OCI-LY1 (cell line): ENCODE data around the gene GNAO1.

Experiments
- H2AFZ ChIP-seq: fragments of 200-600 bp; sonication (generic), shearing (Covaris generic); 2 replicates; pipeline ENCODE4 v1.6.0; 2014; ENCODE audit warnings: antibody characterized with exemption, mild to moderate bottlenecking, low read length
- H3F3A ChIP-seq: fragments of 200-600 bp; sonication (generic), shearing (Covaris generic); 2 replicates; pipeline ENCODE4 v1.6.0; 2014; ENCODE audit warnings: mild to moderate bottlenecking, antibody characterized with exemption, low read length, moderate library complexity; ENCODE audit not compliant: insufficient read depth
- H3K27ac ChIP-seq: fragments of 200-600 bp; sonication (generic); 2 replicates; pipeline ENCODE4 v1.5.1; 2014; ENCODE audit warnings: low read length, mixed run types, mild to moderate bottlenecking, low read depth; ENCODE audit not compliant: poor library complexity, severe bottlenecking
- H3K27me3 ChIP-seq: fragments of 200-600 bp; sonication (generic); 2 replicates; pipeline ENCODE4 v1.6.0; 2014; ENCODE audit warnings: antibody characterized with exemption, mild to moderate bottlenecking, low read length, moderate library complexity; ENCODE audit not compliant: insufficient read depth
- H3K36me3 ChIP-seq: fragments of 200-600 bp; sonication (generic); 2 replicates; pipeline ENCODE4 v1.6.1; 2014; ENCODE audit warnings: mild to moderate bottlenecking, antibody characterized with exemption, low read length, moderate library complexity, mixed read lengths; ENCODE audit not compliant: insufficient read depth
- H3K4me1 ChIP-seq: fragments of 200-600 bp; sonication (generic); 2 replicates; pipeline ENCODE4 v1.5.1; 2014; ENCODE audit warnings: mild to moderate bottlenecking, low read length, moderate library complexity; ENCODE audit not compliant: insufficient read depth, severe bottlenecking
- H3K4me2 ChIP-seq: fragments of 200-600 bp; sonication (generic), shearing (Covaris generic); 2 replicates; pipeline ENCODE4 v1.6.1; 2014; ENCODE audit warnings: low read length
- H3K4me3 ChIP-seq: fragments of 200-600 bp; sonication (generic); 2 replicates; pipeline ENCODE4 v1.5.1; 2014; ENCODE audit warnings: low read length, low read depth, mild to moderate bottlenecking, mixed read lengths; ENCODE audit not compliant: poor library complexity, severe bottlenecking
- H3K79me2 ChIP-seq: fragments of 200-600 bp; shearing (Covaris generic); 2 replicates; pipeline ENCODE4 v1.6.1; 2016; ENCODE audit warnings: mixed run types, low read length, mixed read lengths; ENCODE audit not compliant: insufficient read depth
- H3K9ac ChIP-seq: fragments of 200-600 bp; sonication (generic), shearing (Covaris generic); 2 replicates; pipeline ENCODE4 v1.6.1; 2014; ENCODE audit warnings: mild to moderate bottlenecking, low read length, mixed read lengths
- H3K9me2 ChIP-seq: fragments of 200-600 bp; sonication (generic), shearing (Covaris generic); 2 replicates; pipeline ENCODE4 v1.6.1; 2014; ENCODE audit warnings: low read depth, mild to moderate bottlenecking, low read length, mixed read lengths
- H3K9me3 ChIP-seq: fragments of 200-600 bp; shearing (Covaris generic); 2 replicates; pipeline ENCODE4 v1.6.1; 2014; ENCODE audit warnings: low read length, mixed read lengths
- H4K20me1 ChIP-seq: fragments of 200-600 bp; sonication (generic), shearing (Covaris generic); 2 replicates; pipeline ENCODE4 v1.6.0; 2016; ENCODE audit warnings: mild to moderate bottlenecking, low read length; ENCODE audit not compliant: insufficient read depth
- CTCF ChIP-seq: fragments of 200-600 bp; sonication (generic), shearing (Covaris generic); IDR thresholded peaks from 2 replicates; pipeline ENCODE4 v1.5.1; 2017; ENCODE audit warnings: mild to moderate bottlenecking, antibody characterized with exemption, low read length, moderate library complexity, mixed read lengths
- EZH2 ChIP-seq: fragments of 200-600 bp; sonication (generic), shearing (Covaris generic); IDR thresholded peaks from 2 replicates; pipeline ENCODE4 v1.8.0; 2017; ENCODE audit warnings: borderline replicate concordance, mixed run types, mild to moderate bottlenecking, antibody characterized with exemption, low read length, moderate library complexity, mixed read lengths

The GNAO1 gene

GRCh38 chr16:56330476-56330875, 139.2 kb downstream of the GNAO1 start:
- H3K9ac ChIP-seq, result no peak overlapping the region
- no peaks in the 10 kb centered on the region for H3K36me3 ChIP-seq
- TF ChIP-seq EZH2 (no peak), CTCF (no peak)
- H3K4me2 ChIP-seq, result no peak overlapping the region
- no peaks in the 10 kb centered on the region for H4K20me1 ChIP-seq
- H3K4me3 ChIP-seq, result no peak overlapping the region
- H3F3A ChIP-seq, result no peaks in the 10 kb centered on the region
- peaks cover 5% of the 10 kb centered on the region for H3K4me1 ChIP-seq
- no peaks in the 10 kb centered on the region for H3K9me3 ChIP-seq
- H3K79me2 ChIP-seq, result no peaks in the 10 kb centered on the region
- H3K9me2 ChIP-seq, result no peaks in the 10 kb centered on the region
- H3K27me3 ChIP-seq, result no peaks in the 10 kb centered on the region; the same call in 1 of the 2 replicates
- H2AFZ ChIP-seq, result no peak overlapping the region
- no peak overlapping the region for H3K27ac ChIP-seq

GRCh38 chr16:56331399-56331798, 140.1 kb downstream of the GNAO1 start:
- TF ChIP-seq EZH2 (no peak), CTCF (no peak)
- no peaks in the 10 kb centered on the region for H4K20me1 ChIP-seq
- no peaks in the 10 kb centered on the region for H3K9me3 ChIP-seq
- H3K9ac ChIP-seq, result no peak overlapping the region
- peaks cover 5% of the 10 kb centered on the region for H3K4me1 ChIP-seq
- no peaks in the 10 kb centered on the region; the same call in 1 of the 2 replicates for H3K27me3 ChIP-seq
- no peaks in the 10 kb centered on the region for H3K9me2 ChIP-seq
- H3K4me2 ChIP-seq, result no peak overlapping the region
- no peak overlapping the region for H2AFZ ChIP-seq
- no peaks in the 10 kb centered on the region for H3K79me2 ChIP-seq
- H3K36me3 ChIP-seq, result no peaks in the 10 kb centered on the region
- no peak overlapping the region for H3K4me3 ChIP-seq
- H3F3A ChIP-seq, result no peaks in the 10 kb centered on the region
- no peak overlapping the region for H3K27ac ChIP-seq

- no peaks in the 10 kb centered on the region for H3K36me3 ChIP-seq
- TF ChIP-seq CTCF, result no peak
- H3K9ac ChIP-seq, result no peak overlapping the region
- no peaks in the 10 kb centered on the region; the same call in 1 of the 2 replicates for H3K27me3 ChIP-seq
- H3K4me3 ChIP-seq, result no peak overlapping the region
- H3K27ac ChIP-seq, result no peak overlapping the region
- H3F3A ChIP-seq, result no peaks in the 10 kb centered on the region
- H3K4me2 ChIP-seq, result no peak overlapping the region
- no peaks in the 10 kb centered on the region for H3K9me2 ChIP-seq
- H3K9me3 ChIP-seq, result no peaks in the 10 kb centered on the region
- no peaks in the 10 kb centered on the region for H3K79me2 ChIP-seq
- peaks cover 5% of the 10 kb centered on the region for H3K4me1 ChIP-seq
- no peak overlapping the region for H2AFZ ChIP-seq
- H4K20me1 ChIP-seq, result no peaks in the 10 kb centered on the region
Measured at GRCh38 chr16:56331915-56332314, 140.6 kb downstream of the GNAO1 start.
